Measurements from ENCODE around the gene POLRMT.

Gene POLRMT

GRCh38 chr19:595326-596262 is 37.7 kb downstream of the POLRMT start:
- Mint-ChIP-seq H3K4me1 (no peaks in the 10 kb centered on the region), H3K36me3 (ENCODE audit: low read depth) (no peaks in the 10 kb centered on the region), H3K9me3 (peaks cover 3% of the 10 kb centered on the region), H3K27ac (no peak overlapping the region), H3K4me3 (no peak overlapping the region), H3K27me3 (ENCODE audit: low read depth) (peaks cover 41% of the 10 kb centered on the region)
- TF ChIP-seq, protein P1, sequence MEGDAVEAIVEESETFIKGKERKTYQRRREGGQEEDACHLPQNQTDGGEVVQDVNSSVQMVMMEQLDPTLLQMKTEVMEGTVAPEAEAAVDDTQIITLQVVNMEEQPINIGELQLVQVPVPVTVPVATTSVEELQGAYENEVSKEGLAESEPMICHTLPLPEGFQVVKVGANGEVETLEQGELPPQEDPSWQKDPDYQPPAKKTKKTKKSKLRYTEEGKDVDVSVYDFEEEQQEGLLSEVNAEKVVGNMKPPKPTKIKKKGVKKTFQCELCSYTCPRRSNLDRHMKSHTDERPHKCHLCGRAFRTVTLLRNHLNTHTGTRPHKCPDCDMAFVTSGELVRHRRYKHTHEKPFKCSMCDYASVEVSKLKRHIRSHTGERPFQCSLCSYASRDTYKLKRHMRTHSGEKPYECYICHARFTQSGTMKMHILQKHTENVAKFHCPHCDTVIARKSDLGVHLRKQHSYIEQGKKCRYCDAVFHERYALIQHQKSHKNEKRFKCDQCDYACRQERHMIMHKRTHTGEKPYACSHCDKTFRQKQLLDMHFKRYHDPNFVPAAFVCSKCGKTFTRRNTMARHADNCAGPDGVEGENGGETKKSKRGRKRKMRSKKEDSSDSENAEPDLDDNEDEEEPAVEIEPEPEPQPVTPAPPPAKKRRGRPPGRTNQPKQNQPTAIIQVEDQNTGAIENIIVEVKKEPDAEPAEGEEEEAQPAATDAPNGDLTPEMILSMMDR (IDR thresholded peaks at IDR 0.05; ENCODE audit: unreplicated experiment in 3 of 3): no peak

- Mint-ChIP-seq H3K4me1 (no peaks in the 10 kb centered on the region), H3K4me3 (no peak overlapping the region), H3K27ac (no peak overlapping the region), H3K36me3 (ENCODE audit: low read depth) (no peaks in the 10 kb centered on the region), H3K9me3 (no peaks in the 10 kb centered on the region), H3K27me3 (ENCODE audit: low read depth) (peaks cover 41% of the 10 kb centered on the region)
- TF ChIP-seq, protein P1 (IDR thresholded peaks at IDR 0.05; ENCODE audit: unreplicated experiment in 3 of 3): no peak
Observed at GRCh38 chr19:594265-594870, 39.0 kb downstream of the POLRMT start.

- Mint-ChIP-seq H3K9me3 (no peaks in the 10 kb centered on the region), H3K27me3 (ENCODE audit: low read depth) (peaks cover 49% of the 10 kb centered on the region), H3K36me3 (ENCODE audit: low read depth) (no peaks in the 10 kb centered on the region), H3K27ac (no peak overlapping the region), H3K4me1 (no peaks in the 10 kb centered on the region), H3K4me3 (no peak overlapping the region)
- TF ChIP-seq, protein P1 (IDR thresholded peaks at IDR 0.05; ENCODE audit: unreplicated experiment in 3 of 3): no peak
Observed at GRCh38 chr19:593505-593904, 39.8 kb downstream of the POLRMT start.

GRCh38 chr19:593055-593454 is 40.3 kb downstream of the POLRMT start:
- H3K36me3 Mint-ChIP-seq (ENCODE audit: low read depth): no peaks in the 10 kb centered on the region
- H3K9me3 Mint-ChIP-seq: no peaks in the 10 kb centered on the region
- H3K27ac Mint-ChIP-seq: no peak overlapping the region
- TF ChIP-seq, protein P1 (IDR thresholded peaks at IDR 0.05; ENCODE audit: unreplicated experiment in 3 of 3): no peak
- H3K27me3 Mint-ChIP-seq (ENCODE audit: low read depth): peaks cover 54% of the 10 kb centered on the region
- no peak overlapping the region for H3K4me3 Mint-ChIP-seq
- no peaks in the 10 kb centered on the region for H3K4me1 Mint-ChIP-seq

DNA sequence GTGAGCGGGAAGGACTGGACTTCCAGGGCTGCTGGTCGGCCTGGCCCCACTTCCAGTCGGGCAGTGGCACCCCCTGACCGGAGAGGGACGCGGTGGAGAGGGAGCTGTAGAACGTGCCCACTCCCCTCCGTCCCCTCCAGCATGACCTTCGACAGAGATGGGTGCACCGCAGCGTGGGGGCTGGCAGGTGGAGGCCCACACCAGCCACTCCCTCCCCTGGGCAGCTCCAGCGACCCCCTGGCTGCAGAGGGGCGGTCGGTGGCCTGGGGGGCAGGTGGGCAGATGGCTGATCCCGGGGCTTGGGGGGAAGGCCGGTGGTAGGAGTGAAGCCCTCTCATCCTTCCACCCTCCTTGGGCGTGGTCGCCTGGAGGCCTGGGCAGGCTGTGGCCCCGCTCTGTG is 41.2 kb downstream of the POLRMT start:
- no peaks in the 10 kb centered on the region for H3K36me3 Mint-ChIP-seq (ENCODE audit: low read depth)
- no peak overlapping the region for H3K27ac Mint-ChIP-seq
- H3K27me3 Mint-ChIP-seq (ENCODE audit: low read depth): peaks cover 57% of the 10 kb centered on the region
- no peak overlapping the region for H3K4me3 Mint-ChIP-seq
- H3K9me3 Mint-ChIP-seq: no peaks in the 10 kb centered on the region
- TF ChIP-seq, protein P1 (IDR thresholded peaks at IDR 0.05; ENCODE audit: unreplicated experiment in 3 of 3): no peak
- no peaks in the 10 kb centered on the region for H3K4me1 Mint-ChIP-seq

All from nephron (organoid).